Measurements from ENCODE around the gene ABCB8. TPM values are rescaled to one million over a fixed set of nuclear protein-coding genes. Genes with fewer than 3 reads are reported as not detected.

The ABCB8 gene
- total and polyA plus RNA-seq, 2 donors (not counting 1 experiment from before 2014, with no cell fraction given), result 41.4 to 69.7 TPM

GRCh38 chr7:151085691-151086620, 57.7 kb downstream of the ABCB8 start, which contains the start of gene AGAP3:
TSS of gene AGAP3 (plus strand) at chr7:151086475. CDS start at chr7:151086742, 267 bp downstream.
- Mint-ChIP-seq H3K27ac (peak within 1 kb of the TSS; percentile 77), H3K27me3 (peaks cover 23% of the 10 kb centered on the region), H3K4me1 (peaks cover 48% of the 10 kb centered on the region), H3K9me3 (ENCODE audit: insufficient read depth) (no peaks in the 10 kb centered on the region), H3K4me3 (peak within 1 kb of the TSS; percentile 91)
- Histone ChIP-seq H3K79me2 (ENCODE audit: control insufficient read depth, insufficient read depth, low read length) (peaks cover 23% of the 10 kb centered on the region), H3K9ac (ENCODE audit: low read length) (peak within 1 kb of the TSS; percentile 83), H3K27ac (ENCODE audit: low read length in 2 of 2) (peak within 1 kb of the TSS in 1 of 2 donors; percentile 33), H3K27me3 (replicated peaks in 1 of 4; ENCODE audit: control extremely low read depth in 1 of 4, control insufficient read depth in 3 of 4, insufficient read depth in 4 of 4, low read length in 3 of 4) (peaks cover 0 to 54% (median 17%) of the 10 kb centered on the region in 4 experiments), H3K9me3 (ENCODE audit: control extremely low read depth in 1 of 3, control insufficient read depth in 2 of 3, insufficient read depth in 1 of 3, low read length in 2 of 3) (peaks cover 0 to 4% (median 0%) of the 10 kb centered on the region in 3 donors), H2AFZ (ENCODE audit: insufficient read depth, low read depth, low read length, poor library complexity, severe bottlenecking) (peak within 1 kb of the TSS; percentile 86), H3K4me3 (ENCODE audit: control extremely low read depth in 1 of 5, extremely low read depth in 1 of 5, insufficient read depth in 1 of 5, low read depth in 2 of 5, low read length in 4 of 5) (peak within 1 kb of the TSS in 4 of 5 experiments; percentile 47 to 75 (median 68)), H3K4me2 (replicated peaks; ENCODE audit: low read depth, low read length, poor library complexity, severe bottlenecking) (peak within 1 kb of the TSS; percentile 100), H4K20me1 (ENCODE audit: control insufficient read depth, insufficient read depth, low read length, poor library complexity, severe bottlenecking) (peaks cover 17% of the 10 kb centered on the region), H3K4me1 (ENCODE audit: control insufficient read depth in 2 of 2, insufficient read depth in 2 of 2, low read length in 2 of 2) (peaks cover 58 to 59% of the 10 kb centered on the region in 2 donors), H3K36me3 (replicated peaks in 1 of 2; ENCODE audit: control extremely low read depth in 1 of 2, control insufficient read depth in 1 of 2, extremely low read depth in 1 of 2, insufficient read depth in 2 of 2, low read length in 1 of 2) (no peaks in the 10 kb centered on the region)
- ATAC-seq (ENCODE audit: low read depth) (peak; percentile 40), DNase-seq (peak; percentile 59)
- CTCF ChIA-PET, result interaction anchor here (0.6 to 1.3 kb wide), 4 partner anchors 24 to 302 kb away, joined by 3 read pairs; partner anchors contain the start of gene ABCB8
- WGBS (ENCODE audit: insufficient coverage), result under 1% methylated on average over 76 of the region's 84 CpGs
- TF ChIP-seq CTCF (IDR thresholded peaks at IDR 0.05) (no peak), EZH2 (IDR thresholded peaks at IDR 0.05; ENCODE audit: borderline replicate concordance, insufficient read depth, low read depth, low read length, poor library complexity, severe bottlenecking) (no peak)
- intact Hi-C loops (cut with micrococcal nuclease), result loop anchor here (5.0 to 10.0 kb wide), 3 partner anchors 74 to 849 kb away; no protein-coding TSS in a partner anchor
- POLR2A ChIA-PET, result no interaction called here
